Fibroblast of skin of back (primary cell): ENCODE results near the gene RASSF10.

ENCODE experiments used
- DNase-seq: peaks from one replicate; pipeline ENCODE4 v3.0.0-alpha.2; 2013

RASSF10 gene

DNA sequence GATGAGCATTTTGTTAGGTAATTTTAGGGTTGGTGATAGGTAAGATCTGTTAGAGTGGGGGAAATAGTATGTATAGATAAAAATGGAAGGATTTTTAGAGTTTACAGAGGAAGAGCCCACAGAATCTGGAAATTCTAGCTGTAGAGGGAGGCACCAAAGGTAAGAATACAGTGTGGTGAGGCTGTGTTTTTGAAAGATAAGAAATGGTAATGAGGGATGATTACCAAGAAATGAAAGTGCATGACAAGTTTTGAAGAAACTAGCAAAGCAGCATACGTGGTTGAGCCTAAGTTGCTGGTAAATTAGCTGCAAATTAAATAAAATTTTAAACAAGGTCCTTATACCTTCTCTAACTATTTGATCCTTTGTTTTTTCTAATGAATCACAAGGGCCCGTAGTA is 14.6 kb upstream of the RASSF10 start:
- no peak for DNase-seq

DNA sequence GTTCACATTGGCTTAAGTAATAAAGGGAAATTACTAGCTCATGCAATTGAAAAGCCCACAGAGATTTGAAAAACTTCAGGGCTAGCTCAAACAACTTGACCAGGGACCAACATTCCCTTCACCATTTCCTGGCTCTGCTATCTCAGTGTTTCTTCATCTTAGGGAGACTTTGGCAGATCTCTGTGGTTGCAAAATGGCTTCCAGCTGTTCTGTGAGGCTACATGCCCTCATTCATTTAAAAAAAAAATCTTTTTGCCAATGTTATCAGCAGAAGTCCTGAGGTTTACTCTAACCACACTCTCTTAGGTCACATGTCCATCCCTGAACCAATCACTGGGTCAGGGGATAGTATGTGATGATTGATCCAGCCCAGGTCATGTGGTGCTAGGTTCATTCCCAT is 13.9 kb upstream of the RASSF10 start:
- DNase-seq: no peak

DNA sequence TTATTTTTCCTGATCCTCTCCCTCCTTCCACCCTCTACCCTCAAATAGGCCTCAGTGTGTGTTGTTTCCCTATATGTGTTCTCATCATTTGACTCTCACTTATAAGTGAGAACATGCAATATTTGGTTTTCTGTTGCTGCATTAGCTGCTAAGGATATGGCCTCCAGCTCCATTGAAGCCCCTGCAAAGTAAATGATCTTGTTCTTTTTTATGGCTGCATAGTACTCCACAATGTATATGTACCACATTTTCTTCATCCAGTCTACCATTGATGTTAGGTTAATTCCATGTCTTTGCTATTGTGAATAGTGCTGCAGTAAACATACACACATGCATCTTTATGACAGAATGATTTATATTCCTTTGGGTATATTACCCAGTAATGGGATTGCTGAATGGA is 13.3 kb upstream of the RASSF10 start:
- DNase-seq: no peak

DNA sequence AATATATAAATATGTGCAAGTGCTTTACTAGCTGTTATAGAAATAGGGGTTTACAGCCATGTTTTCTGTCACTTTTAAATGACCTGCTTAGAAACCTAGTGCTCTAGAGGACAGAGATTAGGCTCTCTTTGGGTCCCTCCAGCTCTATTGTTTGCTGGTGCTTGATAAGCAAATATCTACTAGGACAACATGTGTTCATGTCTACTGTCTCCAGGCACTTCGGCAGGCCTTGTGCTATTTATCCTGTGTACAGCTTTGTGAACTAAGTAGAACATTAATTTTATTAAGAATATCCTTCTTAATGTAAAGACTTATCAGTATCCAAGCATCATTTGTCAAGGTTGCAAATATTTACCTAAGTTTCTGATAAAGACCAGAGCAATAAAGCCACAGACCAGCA is 11.9 kb upstream of the RASSF10 start:
- DNase-seq: no peak

DNA sequence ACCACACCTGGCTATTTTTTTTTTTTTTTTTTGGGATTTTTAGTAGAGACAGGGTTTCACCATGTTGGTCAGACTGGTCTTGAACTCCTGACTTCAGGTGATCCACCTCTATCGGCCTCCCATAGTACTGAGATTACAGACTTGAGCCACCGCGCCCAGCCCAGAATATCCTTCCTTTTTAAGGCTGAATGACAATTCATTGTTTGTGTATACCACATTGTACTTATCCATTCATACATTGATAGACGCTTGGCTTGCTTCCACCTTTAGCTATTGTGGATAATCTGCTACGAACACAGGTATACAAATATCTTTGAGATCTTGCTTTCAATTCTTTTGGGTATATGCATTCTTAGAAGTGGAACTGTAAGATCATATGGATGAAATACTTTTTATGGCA is 10.8 kb upstream of the RASSF10 start:
- no peak for DNase-seq

DNA sequence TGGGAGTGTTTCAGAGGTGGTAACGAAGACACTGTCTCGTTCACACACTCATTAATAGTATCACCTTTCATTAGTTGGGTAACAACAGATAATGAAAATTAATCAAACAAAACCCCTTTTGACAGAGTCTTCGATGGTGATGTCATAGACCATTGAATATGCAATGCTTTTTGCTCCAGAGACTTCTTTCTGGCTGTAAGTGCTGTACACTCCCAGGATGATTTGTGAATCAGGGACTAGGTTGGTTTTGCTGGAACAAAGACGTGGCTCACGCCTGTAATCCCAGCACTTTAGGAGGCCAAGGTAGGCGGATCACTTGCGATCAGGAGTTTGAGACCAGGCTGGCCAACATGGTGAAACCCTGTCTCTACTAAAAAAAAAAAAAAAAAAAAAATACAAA is 9.5 kb upstream of the RASSF10 start:
- DNase-seq: no peak

DNA sequence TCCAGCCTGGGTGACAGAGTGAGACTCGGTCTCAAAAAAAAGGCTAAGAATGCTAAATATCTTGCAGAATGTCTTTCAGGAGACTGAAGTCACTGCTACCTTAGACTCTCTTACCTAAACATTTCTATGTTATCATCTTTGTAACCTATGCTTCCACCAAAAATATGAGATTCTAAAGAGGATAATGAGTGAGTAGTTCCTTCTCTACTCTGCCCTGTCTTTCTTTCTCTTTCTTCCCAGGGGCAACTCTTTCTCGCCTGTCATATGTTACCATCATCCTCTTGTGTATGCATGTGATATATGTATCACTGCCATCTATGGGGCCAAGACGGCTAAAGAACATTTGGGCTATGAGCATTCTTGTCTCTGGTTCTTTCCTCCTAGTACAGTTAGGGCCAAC is 9.0 kb upstream of the RASSF10 start:
- DNase-seq: no peak

DNA sequence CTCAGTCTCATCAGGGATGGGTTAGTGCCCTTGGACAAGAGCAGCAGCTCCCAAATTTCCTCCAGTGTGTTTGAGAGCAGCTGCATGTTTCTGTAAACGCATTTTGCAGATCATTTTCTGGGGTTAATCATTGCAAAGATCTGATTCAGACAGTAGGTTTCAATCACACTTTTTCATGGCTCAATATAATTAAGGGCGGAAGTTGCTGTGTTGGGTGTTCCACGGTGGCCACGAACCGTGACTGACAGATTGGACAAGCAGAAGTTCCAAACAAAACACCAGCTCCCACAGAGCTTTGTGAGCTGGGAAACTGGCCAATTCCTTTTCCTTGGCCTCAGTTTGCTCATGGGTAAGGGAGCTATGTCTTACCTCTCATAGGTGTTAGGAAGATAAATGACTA is 8.4 kb upstream of the RASSF10 start:
- no peak for DNase-seq

DNA sequence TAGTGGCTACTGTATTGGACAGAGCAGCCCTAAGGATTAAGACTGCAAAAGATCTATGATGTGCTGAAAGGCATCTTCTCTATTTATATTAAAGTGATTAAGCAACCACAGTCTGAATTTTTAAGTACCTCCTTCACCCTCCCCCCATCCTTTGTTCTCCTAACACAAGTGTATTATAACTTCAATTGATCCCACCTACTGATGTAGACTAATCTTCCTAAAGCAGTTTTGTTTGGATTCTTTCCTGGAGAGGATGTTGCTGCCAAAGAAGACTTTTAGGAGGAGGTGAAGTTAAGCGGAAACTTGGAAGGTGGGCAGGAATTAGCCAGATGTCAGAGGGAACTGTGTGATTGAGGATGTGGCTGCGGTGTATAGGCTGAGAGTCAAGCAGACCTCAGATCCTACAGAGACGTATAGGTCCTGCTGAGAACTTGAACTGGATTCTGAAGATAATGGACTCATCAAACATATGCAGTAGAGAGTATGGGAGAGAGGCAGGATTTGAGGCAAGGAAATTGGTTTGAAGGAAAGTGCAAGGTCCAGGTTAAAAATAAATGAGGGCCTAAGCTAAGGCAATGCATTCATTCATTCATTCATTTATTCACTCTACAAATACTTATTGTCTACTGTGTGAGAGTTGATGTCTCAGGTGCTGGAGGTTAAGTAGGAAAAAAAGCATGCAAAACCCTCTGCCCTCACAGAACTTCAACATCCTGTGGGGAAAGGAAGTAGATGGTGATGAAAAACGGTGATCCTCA is 5.2 kb upstream of the RASSF10 start:
- DNase-seq: no peak

DNA sequence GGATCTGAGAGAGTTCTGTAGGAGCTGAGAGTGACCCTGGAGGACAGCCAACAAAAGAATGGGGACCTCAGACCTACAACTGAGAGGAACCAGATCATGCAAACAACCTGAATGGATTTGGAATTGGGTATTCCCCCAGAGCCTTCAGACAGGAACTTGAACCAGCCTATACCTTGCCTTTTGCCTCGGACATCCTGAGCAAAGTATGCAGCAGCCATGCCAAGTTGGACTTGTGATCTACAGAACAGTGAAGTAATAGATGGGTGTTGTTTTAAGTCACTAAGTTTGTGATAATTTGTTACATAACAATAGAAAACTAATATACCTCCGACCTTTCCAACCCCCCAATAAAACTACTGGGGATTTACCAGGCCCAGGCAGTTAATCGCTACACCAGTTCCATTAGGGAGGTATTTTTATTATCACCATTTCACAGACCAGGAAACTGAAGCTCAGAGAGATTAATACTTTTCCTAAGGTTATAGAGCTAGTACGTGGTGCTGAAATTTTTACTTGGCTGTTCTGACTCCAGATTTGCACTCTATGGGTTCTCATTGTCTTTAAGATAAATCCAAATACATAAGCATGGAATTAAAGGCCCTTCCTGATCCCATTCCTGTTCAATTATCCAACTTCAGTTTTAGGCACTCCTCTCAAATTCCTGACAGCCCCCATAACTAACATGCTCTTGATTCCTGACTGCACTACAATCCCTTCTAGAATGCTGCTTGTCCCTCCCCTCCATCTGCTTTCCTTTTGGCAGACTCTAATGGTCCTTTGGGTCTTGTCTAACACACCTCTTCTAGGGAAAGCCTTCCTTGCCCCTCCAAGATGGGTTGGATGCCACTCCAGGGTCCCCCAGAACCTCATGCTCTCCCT is 1.7 kb upstream of the RASSF10 start:
- DNase-seq: no peak

DNA sequence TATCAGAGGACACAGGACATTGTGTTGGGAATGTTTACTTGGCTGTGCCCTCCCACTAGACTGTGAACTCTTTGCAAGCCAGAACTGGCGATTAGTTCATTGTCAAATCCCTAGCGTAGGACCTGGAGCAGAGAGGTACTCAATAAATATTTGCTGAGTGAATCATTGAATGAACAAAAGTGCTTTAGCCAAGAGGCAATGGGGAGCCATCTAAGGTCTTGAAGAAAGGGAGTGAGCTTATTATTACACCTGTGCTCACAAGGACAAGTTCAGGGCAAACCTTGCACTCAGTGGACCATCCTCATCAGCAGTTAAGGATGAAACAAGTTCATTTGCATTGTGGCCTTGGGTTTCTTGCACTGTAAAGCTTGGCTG is 1.1 kb upstream of the RASSF10 start:
- DNase-seq: no peak

DNA sequence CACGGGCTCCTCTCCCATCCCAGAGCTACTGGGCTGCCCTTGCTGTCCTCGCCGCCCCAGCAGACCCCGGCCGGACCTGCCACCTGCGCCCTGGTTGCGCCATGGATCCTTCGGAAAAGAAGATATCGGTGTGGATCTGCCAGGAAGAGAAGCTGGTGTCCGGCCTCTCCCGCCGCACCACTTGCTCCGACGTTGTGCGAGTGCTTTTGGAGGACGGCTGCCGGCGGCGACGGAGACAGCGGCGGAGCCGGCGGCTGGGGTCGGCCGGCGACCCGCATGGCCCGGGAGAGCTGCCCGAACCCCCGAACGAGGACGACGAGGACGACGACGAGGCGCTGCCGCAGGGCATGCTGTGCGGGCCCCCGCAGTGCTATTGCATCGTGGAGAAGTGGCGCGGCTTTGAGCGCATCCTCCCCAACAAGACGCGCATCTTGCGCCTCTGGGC is 382 bp downstream of the RASSF10 start:
- peak; percentile 7 for DNase-seq

DNA sequence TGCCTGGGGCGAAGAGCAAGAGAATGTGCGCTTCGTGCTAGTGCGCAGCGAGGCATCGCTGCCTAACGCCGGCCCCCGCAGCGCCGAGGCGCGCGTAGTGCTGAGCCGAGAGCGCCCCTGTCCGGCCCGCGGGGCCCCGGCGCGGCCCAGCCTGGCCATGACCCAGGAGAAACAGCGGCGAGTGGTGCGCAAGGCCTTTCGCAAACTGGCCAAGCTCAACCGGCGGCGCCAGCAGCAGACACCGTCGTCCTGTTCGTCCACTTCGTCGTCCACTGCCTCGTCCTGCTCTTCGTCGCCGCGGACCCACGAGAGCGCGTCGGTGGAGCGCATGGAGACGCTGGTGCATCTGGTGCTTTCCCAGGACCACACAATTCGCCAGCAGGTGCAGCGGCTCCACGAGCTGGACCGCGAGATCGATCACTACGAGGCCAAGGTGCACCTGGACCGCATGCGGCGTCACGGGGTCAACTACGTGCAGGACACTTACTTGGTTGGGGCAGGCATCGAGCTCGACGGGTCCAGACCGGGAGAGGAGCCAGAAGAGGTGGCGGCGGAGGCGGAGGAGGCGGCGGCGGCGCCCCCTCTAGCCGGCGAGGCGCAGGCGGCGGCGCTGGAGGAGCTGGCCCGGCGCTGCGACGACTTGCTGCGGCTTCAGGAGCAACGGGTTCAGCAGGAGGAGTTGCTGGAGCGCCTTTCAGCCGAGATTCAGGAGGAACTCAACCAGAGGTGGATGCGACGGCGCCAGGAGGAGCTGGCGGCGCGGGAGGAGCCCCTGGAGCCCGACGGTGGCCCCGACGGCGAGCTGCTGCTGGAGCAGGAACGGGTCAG is 1.0 kb downstream of the RASSF10 start:
- peak; percentile 7 for DNase-seq

DNA sequence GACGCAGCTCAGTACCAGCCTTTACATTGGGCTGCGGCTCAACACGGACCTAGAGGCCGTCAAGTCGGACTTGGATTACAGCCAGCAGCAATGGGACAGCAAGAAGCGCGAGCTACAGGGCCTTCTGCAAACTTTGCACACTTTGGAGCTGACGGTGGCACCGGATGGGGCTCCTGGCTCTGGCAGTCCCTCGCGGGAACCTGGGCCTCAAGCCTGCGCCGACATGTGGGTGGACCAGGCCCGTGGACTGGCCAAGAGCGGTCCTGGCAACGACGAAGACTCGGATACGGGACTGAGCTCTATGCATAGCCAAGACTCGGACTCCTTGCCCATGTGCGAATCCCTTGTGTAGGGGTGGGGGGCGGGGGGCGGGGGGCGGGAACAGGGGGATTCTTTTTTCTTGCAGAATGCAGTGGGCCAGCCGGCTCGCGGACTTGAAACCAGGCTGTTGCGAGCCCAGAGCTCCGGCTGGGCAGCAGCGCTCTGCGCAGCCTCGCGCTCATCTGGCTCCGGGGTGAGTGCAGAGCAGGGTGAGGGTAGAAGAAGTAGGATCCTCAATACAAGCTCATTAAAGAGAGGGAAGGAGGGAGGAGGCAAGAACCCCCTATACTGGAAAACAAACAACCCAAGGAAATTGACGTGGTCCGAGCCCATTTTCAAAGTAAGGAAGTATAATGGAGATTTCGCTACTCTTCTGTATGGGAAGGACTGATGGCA is 1.8 kb downstream of the RASSF10 start:
- DNase-seq: no peak

DNA sequence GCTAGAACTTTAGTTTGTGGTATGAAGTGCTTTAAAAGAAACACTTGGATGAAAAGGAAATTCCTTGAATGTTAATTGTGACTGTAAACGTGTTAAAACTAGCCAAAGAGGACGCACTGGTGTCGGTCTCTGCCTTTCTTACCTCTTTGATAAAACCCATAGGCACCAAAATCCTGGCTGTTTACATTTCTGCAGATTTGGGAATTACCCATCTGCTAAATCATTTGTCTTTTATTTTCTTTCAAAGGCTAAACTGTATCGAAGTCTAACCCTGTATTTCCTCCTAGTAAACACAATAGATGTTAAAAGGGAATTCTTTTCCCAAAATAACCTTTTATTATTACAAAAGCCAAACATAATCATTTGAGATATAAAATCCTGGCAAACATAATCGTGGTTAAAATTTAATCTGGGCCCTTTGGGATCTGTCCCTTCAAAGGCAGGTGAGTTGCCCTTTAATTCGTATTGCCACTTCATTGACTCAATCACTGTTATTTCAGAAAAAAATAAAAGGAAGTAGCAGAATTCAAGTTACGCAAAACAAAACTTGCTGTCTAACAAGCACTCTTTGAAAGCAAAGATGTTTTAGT is 2.4 kb downstream of the RASSF10 start:
- DNase-seq: no peak

DNA sequence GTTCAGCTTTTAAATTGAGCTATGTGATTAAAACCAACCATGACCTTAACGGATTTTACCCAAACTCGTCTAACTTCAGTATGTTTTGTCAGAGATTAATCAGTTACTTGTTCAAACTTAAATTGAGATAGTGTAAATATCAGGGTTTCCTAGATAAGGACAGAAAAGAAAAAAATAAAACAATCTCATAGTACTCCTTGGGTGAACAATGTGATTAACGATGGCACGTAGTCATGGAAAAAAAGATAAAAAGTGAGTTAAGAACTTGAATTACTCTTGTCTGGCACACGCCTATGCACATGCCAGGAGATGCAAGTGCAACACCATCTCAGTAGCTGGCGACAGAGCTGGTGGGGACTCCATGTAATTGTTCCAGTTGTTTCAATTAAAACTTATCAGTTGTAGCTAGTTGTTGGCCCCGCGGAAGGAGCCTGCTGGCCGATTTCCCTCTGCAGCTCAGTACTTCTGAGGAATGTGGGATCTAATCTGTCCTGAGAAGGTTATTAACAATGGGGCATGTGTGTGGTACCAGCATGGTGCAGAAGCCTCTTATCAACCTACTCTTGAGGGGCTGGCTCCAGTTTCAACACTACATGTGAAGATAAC is 3.0 kb downstream of the RASSF10 start:
- no peak for DNase-seq

DNA sequence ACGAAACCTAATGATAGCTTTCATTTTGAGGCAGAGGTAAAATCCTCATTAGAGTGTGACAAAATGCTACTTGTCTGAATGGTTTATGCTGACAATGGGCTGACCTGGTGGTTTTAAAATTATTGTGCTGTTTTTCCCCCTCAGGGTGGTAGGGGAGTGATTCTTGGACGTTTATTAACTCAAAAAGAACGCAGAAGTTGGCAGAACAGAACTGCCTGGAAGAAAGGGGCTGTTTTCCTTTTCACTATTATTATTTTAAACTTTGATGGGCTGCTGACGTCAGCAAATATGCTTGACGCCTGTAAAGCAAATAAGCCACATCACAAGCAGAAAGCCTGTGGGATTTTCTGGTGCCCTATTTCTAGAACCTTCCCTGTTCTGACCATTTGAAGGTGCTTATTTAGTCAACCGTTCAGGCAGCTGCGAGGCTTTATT is 4.0 kb downstream of the RASSF10 start:
- no peak for DNase-seq

DNA sequence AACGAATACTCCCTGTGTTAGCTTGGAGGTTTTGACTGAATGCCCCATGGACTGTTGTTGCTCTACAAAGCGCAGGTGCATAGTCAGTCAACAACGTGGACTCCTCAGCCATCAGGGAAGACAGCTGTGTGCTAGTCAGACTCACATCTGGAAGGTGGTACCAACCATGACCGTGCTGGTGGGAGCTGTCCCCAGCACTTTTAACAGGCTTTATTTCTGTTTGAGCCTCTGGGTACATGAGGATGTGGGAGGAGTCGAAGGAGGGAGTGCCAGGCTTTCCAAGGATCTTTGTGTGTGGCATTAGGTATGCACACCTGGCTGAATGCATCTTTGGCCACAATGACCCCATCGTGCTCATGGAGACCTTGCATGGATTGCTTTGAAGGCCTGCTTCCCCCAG is 6.6 kb downstream of the RASSF10 start:
- DNase-seq: no peak

DNA sequence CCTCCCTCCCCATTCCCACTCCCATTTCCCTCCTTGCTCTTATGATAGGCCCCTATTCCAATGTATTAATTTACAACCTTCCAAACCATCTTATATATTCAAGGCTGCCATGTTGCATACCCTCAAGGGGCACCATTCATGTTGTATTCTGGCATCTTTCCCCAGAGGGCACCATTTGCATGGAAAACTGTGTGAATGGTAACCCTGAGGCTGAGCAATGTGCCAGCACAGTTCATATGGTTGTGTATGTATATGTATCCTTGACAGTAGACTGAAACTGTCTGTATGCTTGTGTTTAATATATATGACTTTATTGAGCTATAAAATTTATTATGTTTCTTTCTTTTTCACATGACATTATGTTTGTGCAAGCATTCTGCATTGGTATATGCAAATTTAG is 7.3 kb downstream of the RASSF10 start:
- DNase-seq: no peak

DNA sequence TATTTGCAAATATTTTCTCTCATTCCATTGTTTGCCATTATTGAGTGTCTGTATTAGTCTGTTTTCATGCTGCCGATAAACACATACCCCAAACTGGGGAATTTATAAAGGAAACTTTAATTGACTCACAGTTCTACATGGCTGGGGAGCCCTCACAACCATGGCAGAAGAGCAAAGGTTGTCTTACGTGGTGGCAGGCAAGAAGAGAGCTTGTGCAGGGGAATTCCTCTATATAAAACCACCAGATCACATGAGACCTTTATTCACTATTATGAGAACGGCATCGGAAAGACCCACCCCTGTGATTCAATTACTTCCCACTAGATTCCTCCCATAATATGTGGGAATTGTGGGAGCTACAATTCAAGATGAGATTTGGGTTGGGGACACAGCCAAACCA is 10.2 kb downstream of the RASSF10 start:
- DNase-seq: no peak

DNA sequence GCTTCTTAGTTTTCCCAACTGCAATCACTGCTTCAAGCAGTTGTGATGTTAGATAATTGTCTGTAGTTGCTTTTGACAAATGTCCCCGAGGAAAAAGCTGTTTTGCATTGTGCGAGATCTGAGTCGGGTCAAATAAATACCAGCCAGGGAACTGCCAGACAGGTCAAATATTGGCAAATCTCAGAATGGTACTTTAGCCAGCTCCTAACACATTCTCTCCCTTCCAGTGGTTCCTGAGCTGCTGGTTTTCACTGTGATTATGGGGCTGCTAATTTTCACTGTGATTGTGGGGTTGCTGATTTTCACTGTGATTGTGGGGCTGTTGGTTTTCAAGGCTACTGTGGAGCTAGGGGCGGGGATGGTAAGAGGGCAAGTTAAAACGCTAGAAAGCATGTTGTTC is 14.3 kb downstream of the RASSF10 start:
- DNase-seq: no peak

DNA sequence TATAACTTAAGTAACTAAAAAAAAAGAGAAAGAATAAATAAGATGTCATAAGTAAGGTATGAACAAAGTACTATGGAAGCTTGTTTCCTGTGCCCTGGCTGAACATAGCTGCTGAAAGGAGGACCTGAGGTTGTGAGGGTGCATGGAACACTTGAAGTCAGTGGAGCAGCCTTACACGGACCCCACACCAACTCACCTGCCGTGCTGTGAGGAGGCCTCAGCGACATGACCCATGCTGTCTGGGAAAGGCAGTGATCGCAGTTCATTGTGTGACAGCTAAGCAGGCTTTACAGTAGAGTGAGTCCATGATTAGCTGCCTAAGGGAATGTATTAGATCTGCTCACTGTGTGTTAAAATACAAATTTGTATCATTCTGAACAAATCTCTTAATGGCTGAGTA is 17.6 kb downstream of the RASSF10 start:
- DNase-seq: no peak
